Liver (tissue), 9 donors: ENCODE measurements around the gene KANSL1L. TPM values are rescaled to one million over a fixed set of nuclear protein-coding genes. Genes with fewer than 3 reads are reported as not detected.

Experiments used
- DNase-seq: peaks from one replicate; pipeline ENCODE4 v3.0.0-alpha.2; 2017; ENCODE audit warnings: low spot score
- H3K27ac ChIP-seq, 2 donors: one replicate each; pipeline ENCODE4 v1.7.0; 2013; ENCODE audit warnings: inconsistent platforms in 2 of 2, low read length in 2 of 2, control low read depth in 1 of 2, low read depth in 1 of 2, mild to moderate bottlenecking in 1 of 2
- H3K27me3 ChIP-seq, 4 donors: one replicate each; pipeline versions ENCODE4 v1.6.1 to v1.7.0; 2013; ENCODE audit warnings: low read length in 3 of 4, inconsistent platforms in 1 of 4, mild to moderate bottlenecking in 1 of 4, moderate library complexity in 1 of 4; ENCODE audit not compliant: control insufficient read depth in 4 of 4, insufficient read depth in 4 of 4
- H3K36me3 ChIP-seq, 4 donors: one replicate each; pipeline versions ENCODE4 v1.6.1 to v1.7.0; 2013; ENCODE audit warnings: low read length in 3 of 4, mild to moderate bottlenecking in 3 of 4, low read depth in 1 of 4, moderate library complexity in 1 of 4; ENCODE audit not compliant: control insufficient read depth in 4 of 4, insufficient read depth in 3 of 4
- H3K4me1 ChIP-seq, 4 donors: one replicate each; pipeline versions ENCODE4 v1.6.1 to v1.7.0; 2013; ENCODE audit warnings: low read length in 3 of 4, mild to moderate bottlenecking in 3 of 4, moderate library complexity in 1 of 4; ENCODE audit not compliant: control insufficient read depth in 4 of 4, insufficient read depth in 4 of 4
- H3K4me3 ChIP-seq, 3 donors: one replicate each; pipeline versions ENCODE4 v1.6.1 to v1.7.0; 2013; ENCODE audit warnings: low read length in 3 of 3, control low read depth in 1 of 3, low read depth in 1 of 3, mild to moderate bottlenecking in 1 of 3
- H3K9ac ChIP-seq, 2 donors: one replicate each; pipeline ENCODE4 v1.7.0; 2013; ENCODE audit warnings: low read length in 2 of 2, mild to moderate bottlenecking in 2 of 2, moderate library complexity in 2 of 2, control low read depth in 1 of 2, low read depth in 1 of 2
- H3K9me3 ChIP-seq, 4 donors: one replicate each; pipeline versions ENCODE4 v1.6.1 to v1.7.0; 2013; ENCODE audit warnings: low read length in 3 of 4; ENCODE audit not compliant: control insufficient read depth in 4 of 4
- ATF3 ChIP-seq: IDR thresholded peaks from 2 replicates; pipeline ENCODE4 v1.6.1; 2016; ENCODE audit warnings: antibody characterized with exemption
- EGR1 ChIP-seq, 2 donors: IDR thresholded peaks; 2 replicates each; pipeline ENCODE4 v1.6.1; 2016 to 2018; ENCODE audit warnings: antibody characterized with exemption in 2 of 2, low read depth in 2 of 2
- FOXA1 ChIP-seq: IDR thresholded peaks from 2 replicates; pipeline ENCODE4 v1.6.1; 2016; ENCODE audit warnings: antibody characterized with exemption
- FOXA2 ChIP-seq: IDR thresholded peaks from 2 replicates; pipeline ENCODE4 v1.6.1; 2016; ENCODE audit warnings: antibody characterized with exemption
- GABPA ChIP-seq, 2 donors: IDR thresholded peaks in 1 of 2; conservative IDR thresholded peaks in 1 of 2; 2 replicates each; pipeline ENCODE4 v1.6.1; 2016; ENCODE audit warnings: antibody characterized with exemption in 2 of 2, mild to moderate bottlenecking in 1 of 2, moderate library complexity in 1 of 2
- HNF4A ChIP-seq, 2 donors: conservative IDR thresholded peaks; 2 replicates each; pipeline ENCODE4 v1.6.1; 2016; ENCODE audit warnings: antibody characterized with exemption in 2 of 2, mild to moderate bottlenecking in 2 of 2
- HNF4G ChIP-seq: IDR thresholded peaks from 2 replicates; pipeline ENCODE4 v1.6.1; 2016; ENCODE audit warnings: antibody characterized with exemption
- JUND ChIP-seq, 2 donors: IDR thresholded peaks; 2 replicates each; pipeline ENCODE4 v1.6.1; 2016; ENCODE audit warnings: antibody characterized with exemption in 2 of 2
- NR2F2 ChIP-seq: IDR thresholded peaks from 2 replicates; pipeline ENCODE4 v1.6.1; 2016; ENCODE audit warnings: antibody characterized with exemption
- RAD21 ChIP-seq, 2 donors: IDR thresholded peaks; 2 replicates each; pipeline ENCODE4 v1.6.1; 2016; ENCODE audit warnings: antibody characterized with exemption in 2 of 2, mild to moderate bottlenecking in 2 of 2
- REST ChIP-seq: IDR thresholded peaks from 2 replicates; pipeline ENCODE4 v1.6.1; 2016; ENCODE audit warnings: antibody characterized with exemption, mild to moderate bottlenecking
- RXRA ChIP-seq, 2 donors: IDR thresholded peaks; 2 replicates each; pipeline ENCODE4 v1.6.1; 2017 to 2018; ENCODE audit warnings: antibody characterized with exemption in 2 of 2, mild to moderate bottlenecking in 1 of 2
- SP1 ChIP-seq: IDR thresholded peaks from 2 replicates; pipeline ENCODE4 v1.6.1; 2018; ENCODE audit warnings: antibody characterized with exemption, mild to moderate bottlenecking
- TAF1 ChIP-seq: conservative IDR thresholded peaks from 2 replicates; pipeline ENCODE4 v1.6.1; 2016; ENCODE audit warnings: antibody characterized with exemption, mild to moderate bottlenecking
- YY1 ChIP-seq: IDR thresholded peaks from 2 replicates; pipeline ENCODE4 v1.6.1; 2016; ENCODE audit warnings: antibody characterized with exemption, mild to moderate bottlenecking
- polyA plus RNA-seq, 2 donors: library from polyadenylated mRNA; stranded (reverse) in 1 of 2; unstranded in 1 of 2; fragments of 200-250 nt in 1 of 2; fragments of >200 nt in 1 of 2; fragmentation: Nextera tagmentation in 1 of 2; extraction: Ambion mirVana in 1 of 2; gene quantifications; one replicate each; pipeline versions ENCODE4 v1.2.1 to v1.2.3, GENCODE V29; 2013 to 2015
- total RNA-seq, 2 donors: library from RNA; depleted of rRNA; stranded (reverse); fragments of >200 nt; gene quantifications; one replicate each; pipeline ENCODE4 v1.2.3, GENCODE V29; 2014
- TF ChIP-seq, protein P1 (sequence below): fragments of 150-350 bp; IDR thresholded peaks from 2 replicates; pipeline ENCODE4 v1.5.1; 2017; ENCODE audit warnings: improper control_type of control experiment, low read depth, low read length; ENCODE audit not compliant: missing input control
- TF ChIP-seq, protein P2 (sequence below): IDR thresholded peaks from 2 replicates; pipeline ENCODE4 v1.6.1; 2016; ENCODE audit warnings: antibody characterized with exemption
- TF ChIP-seq, protein P3 (sequence below): IDR thresholded peaks from 2 replicates; pipeline ENCODE4 v1.6.1; 2016; ENCODE audit warnings: antibody characterized with exemption
- donor health status: healthy.
- donor health status: healthy.
- donor health status: healthy.
- donor health status: healthy.
- donor health status: healthy.

Gene KANSL1L
- total and polyA plus RNA-seq, 4 donors, result 2.1 to 31.6 (median 11.4) TPM

- no peak for TF ChIP-seq HNF4A (conservative IDR thresholded peaks at IDR 0.05)
- TF ChIP-seq ATF3, result no peak
- TF ChIP-seq, protein P1, sequence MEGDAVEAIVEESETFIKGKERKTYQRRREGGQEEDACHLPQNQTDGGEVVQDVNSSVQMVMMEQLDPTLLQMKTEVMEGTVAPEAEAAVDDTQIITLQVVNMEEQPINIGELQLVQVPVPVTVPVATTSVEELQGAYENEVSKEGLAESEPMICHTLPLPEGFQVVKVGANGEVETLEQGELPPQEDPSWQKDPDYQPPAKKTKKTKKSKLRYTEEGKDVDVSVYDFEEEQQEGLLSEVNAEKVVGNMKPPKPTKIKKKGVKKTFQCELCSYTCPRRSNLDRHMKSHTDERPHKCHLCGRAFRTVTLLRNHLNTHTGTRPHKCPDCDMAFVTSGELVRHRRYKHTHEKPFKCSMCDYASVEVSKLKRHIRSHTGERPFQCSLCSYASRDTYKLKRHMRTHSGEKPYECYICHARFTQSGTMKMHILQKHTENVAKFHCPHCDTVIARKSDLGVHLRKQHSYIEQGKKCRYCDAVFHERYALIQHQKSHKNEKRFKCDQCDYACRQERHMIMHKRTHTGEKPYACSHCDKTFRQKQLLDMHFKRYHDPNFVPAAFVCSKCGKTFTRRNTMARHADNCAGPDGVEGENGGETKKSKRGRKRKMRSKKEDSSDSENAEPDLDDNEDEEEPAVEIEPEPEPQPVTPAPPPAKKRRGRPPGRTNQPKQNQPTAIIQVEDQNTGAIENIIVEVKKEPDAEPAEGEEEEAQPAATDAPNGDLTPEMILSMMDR, result no peak
- no peak for TF ChIP-seq GABPA (IDR thresholded peaks at IDR 0.05 in 1 of 2, conservative IDR thresholded peaks at IDR 0.05 in 1 of 2)
- no peak for TF ChIP-seq RAD21 (IDR thresholded peaks at IDR 0.05)
- TF ChIP-seq, protein P2, sequence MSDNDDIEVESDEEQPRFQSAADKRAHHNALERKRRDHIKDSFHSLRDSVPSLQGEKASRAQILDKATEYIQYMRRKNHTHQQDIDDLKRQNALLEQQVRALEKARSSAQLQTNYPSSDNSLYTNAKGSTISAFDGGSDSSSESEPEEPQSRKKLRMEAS, result no peak
- no peak for TF ChIP-seq FOXA1
- no peak for TF ChIP-seq TAF1
- TF ChIP-seq RXRA (IDR thresholded peaks at IDR 0.05), result no peak
- TF ChIP-seq SP1, result no peak
- TF ChIP-seq REST, result no peak
- no peak for TF ChIP-seq HNF4G
- no peak for TF ChIP-seq JUND (IDR thresholded peaks at IDR 0.05)
- no peak for TF ChIP-seq FOXA2
- TF ChIP-seq NR2F2, result no peak
- TF ChIP-seq, protein P3, sequence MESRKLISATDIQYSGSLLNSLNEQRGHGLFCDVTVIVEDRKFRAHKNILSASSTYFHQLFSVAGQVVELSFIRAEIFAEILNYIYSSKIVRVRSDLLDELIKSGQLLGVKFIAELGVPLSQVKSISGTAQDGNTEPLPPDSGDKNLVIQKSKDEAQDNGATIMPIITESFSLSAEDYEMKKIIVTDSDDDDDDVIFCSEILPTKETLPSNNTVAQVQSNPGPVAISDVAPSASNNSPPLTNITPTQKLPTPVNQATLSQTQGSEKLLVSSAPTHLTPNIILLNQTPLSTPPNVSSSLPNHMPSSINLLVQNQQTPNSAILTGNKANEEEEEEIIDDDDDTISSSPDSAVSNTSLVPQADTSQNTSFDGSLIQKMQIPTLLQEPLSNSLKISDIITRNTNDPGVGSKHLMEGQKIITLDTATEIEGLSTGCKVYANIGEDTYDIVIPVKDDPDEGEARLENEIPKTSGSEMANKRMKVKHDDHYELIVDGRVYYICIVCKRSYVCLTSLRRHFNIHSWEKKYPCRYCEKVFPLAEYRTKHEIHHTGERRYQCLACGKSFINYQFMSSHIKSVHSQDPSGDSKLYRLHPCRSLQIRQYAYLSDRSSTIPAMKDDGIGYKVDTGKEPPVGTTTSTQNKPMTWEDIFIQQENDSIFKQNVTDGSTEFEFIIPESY, result no peak
- no peak for TF ChIP-seq EGR1 (IDR thresholded peaks at IDR 0.05; ENCODE audit: low read depth in 2 of 2)
- no peak for TF ChIP-seq YY1
- Histone ChIP-seq H3K27ac (no peak overlapping the region), H3K9ac (no peak overlapping the region), H3K27me3 (no peaks in the 10 kb centered on the region), H3K36me3 (peaks cover 0 to 10% (median 5%) of the 10 kb centered on the region in 4 donors), H3K9me3 (no peaks in the 10 kb centered on the region), H3K4me1 (no peaks in the 10 kb centered on the region), H3K4me3 (no peak overlapping the region)
- DNase-seq, result no peak
Observed at GRCh38 chr2:210132239-210132638, 39.0 kb downstream of the KANSL1L start.
